Measurements from ENCODE around the gene NOC2L. TPM values are rescaled to one million over a fixed set of nuclear protein-coding genes. Genes with fewer than 3 reads are reported as not detected.

The NOC2L gene
- total RNA-seq, 1 donor from 2014 or later = 39.6 TPM

DNA sequence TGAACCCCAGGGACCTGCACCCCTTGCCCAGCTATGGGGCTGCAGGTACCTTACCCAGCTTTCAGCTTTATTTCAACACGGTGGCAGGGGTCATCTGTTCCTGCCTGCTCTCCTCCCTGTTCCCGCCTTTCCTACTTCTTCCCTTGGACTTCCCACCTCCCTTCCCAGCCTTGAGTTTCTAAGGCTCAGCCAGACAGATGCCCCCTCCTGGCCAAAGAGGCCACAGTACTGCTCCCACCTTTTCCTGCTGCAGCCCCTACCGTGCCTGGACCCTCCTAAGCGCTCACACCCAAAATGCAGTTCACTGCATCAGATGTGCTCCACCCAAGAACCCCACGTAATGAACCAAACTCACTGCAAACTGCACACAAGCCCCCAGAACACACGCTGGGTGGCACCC lies 7.7 kb downstream of the NOC2L start:
- Histone ChIP-seq H3K9ac (no peak overlapping the region), H4K20me1 (ENCODE audit: low read depth) (peaks cover 62% of the 10 kb centered on the region), H3F3A (ENCODE audit: low read depth) (no peaks in the 10 kb centered on the region), H3K9me3 (ENCODE audit: low read depth) (no peaks in the 10 kb centered on the region), H3K27ac (no peak overlapping the region), H3K36me3 (no peaks in the 10 kb centered on the region), H3K4me3 (no peak overlapping the region), H3K79me2 (ENCODE audit: low read depth) (no peaks in the 10 kb centered on the region), H3K4me2 (no peak overlapping the region), H2AFZ (replicated peaks) (no peak overlapping the region), H3K27me3 (no peaks in the 10 kb centered on the region), H3K4me1 (no peaks in the 10 kb centered on the region)
- H3K27ac Mint-ChIP-seq = no peak overlapping the region
- TF ChIP-seq EZH2 (IDR thresholded peaks at IDR 0.05) (no peak), EZH2phosphoT487 (IDR thresholded peaks at IDR 0.05) (no peak)
- TF ChIP-seq, protein P1, sequence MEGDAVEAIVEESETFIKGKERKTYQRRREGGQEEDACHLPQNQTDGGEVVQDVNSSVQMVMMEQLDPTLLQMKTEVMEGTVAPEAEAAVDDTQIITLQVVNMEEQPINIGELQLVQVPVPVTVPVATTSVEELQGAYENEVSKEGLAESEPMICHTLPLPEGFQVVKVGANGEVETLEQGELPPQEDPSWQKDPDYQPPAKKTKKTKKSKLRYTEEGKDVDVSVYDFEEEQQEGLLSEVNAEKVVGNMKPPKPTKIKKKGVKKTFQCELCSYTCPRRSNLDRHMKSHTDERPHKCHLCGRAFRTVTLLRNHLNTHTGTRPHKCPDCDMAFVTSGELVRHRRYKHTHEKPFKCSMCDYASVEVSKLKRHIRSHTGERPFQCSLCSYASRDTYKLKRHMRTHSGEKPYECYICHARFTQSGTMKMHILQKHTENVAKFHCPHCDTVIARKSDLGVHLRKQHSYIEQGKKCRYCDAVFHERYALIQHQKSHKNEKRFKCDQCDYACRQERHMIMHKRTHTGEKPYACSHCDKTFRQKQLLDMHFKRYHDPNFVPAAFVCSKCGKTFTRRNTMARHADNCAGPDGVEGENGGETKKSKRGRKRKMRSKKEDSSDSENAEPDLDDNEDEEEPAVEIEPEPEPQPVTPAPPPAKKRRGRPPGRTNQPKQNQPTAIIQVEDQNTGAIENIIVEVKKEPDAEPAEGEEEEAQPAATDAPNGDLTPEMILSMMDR (IDR thresholded peaks at IDR 0.05) = peak; percentile 52
- no peaks in the 10 kb centered on the region for H3K9me3 Mint-ChIP-seq
- H3K4me3 Mint-ChIP-seq = peak overlapping the region; percentile 44
- peaks cover 32% of the 10 kb centered on the region for H3K36me3 Mint-ChIP-seq
- DNase-seq (ENCODE audit: low spot score) = peak; percentile 58
- H3K27me3 Mint-ChIP-seq (ENCODE audit: insufficient read depth, low read depth) = peaks cover 9% of the 10 kb centered on the region
- peaks cover 3% of the 10 kb centered on the region for H3K4me1 Mint-ChIP-seq

DNA sequence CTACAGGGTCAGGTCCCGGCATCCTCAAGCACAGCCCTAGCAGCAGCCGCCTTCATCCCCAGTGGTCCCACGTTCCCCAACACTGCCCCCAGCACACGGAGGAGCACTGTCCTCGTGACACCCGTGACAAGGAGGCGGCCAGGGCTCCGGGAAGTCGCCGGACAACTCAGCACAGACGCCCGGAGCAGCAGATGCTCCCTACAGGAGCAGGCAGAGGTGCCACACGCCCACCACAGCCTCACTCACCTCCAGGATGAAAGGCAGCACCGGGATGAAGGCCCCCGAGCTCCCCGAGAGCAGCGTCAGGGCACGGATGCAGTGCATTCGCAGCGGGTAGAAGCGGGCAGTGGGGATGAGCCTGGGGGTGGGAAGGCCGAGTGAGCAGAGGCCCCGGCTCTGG lies 8.2 kb downstream of the NOC2L start:
- Mint-ChIP-seq H3K4me3 (peak overlapping the region; percentile 52), H3K27ac (no peak overlapping the region), H3K9me3 (no peaks in the 10 kb centered on the region), H3K4me1 (peaks cover 3% of the 10 kb centered on the region), H3K36me3 (peaks cover 34% of the 10 kb centered on the region), H3K27me3 (ENCODE audit: insufficient read depth, low read depth) (peaks cover 9% of the 10 kb centered on the region)
- Histone ChIP-seq H3K4me3 (no peak overlapping the region), H3F3A (ENCODE audit: low read depth) (no peaks in the 10 kb centered on the region), H3K27ac (no peak overlapping the region), H3K27me3 (no peaks in the 10 kb centered on the region), H3K4me2 (no peak overlapping the region), H3K9me3 (ENCODE audit: low read depth) (no peaks in the 10 kb centered on the region), H4K20me1 (ENCODE audit: low read depth) (peaks cover 64% of the 10 kb centered on the region), H2AFZ (replicated peaks) (no peak overlapping the region), H3K36me3 (no peaks in the 10 kb centered on the region), H3K9ac (no peak overlapping the region), H3K4me1 (no peaks in the 10 kb centered on the region), H3K79me2 (ENCODE audit: low read depth) (no peaks in the 10 kb centered on the region)
- no peak for DNase-seq (ENCODE audit: low spot score)
- TF ChIP-seq EZH2 (IDR thresholded peaks at IDR 0.05) = no peak
- TF ChIP-seq, protein P1 (IDR thresholded peaks at IDR 0.05) = no peak
- no peak for TF ChIP-seq EZH2phosphoT487 (IDR thresholded peaks at IDR 0.05)

DNA sequence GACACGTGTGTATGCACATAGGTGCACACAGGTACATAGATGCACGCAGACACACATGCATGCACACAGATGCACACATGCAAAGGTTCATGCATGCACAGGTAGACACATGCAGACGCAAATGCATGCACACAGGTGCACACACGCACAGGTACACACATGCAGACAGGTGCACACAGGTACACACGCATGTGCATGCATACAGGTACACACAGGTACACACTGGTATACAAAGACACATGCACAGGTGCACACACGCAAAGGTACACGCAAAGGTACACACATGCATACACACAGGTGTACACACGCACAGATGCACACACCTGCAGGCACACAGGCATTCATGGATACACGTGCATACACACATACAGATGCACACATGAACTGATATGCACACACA lies 8.8 kb downstream of the NOC2L start:
- Histone ChIP-seq H3K36me3 (no peaks in the 10 kb centered on the region), H3K27ac (no peak overlapping the region), H3K79me2 (ENCODE audit: low read depth) (no peaks in the 10 kb centered on the region), H3F3A (ENCODE audit: low read depth) (no peaks in the 10 kb centered on the region), H3K9ac (no peak overlapping the region), H3K9me3 (ENCODE audit: low read depth) (no peaks in the 10 kb centered on the region), H3K4me2 (no peak overlapping the region), H3K4me1 (no peaks in the 10 kb centered on the region), H2AFZ (replicated peaks) (no peak overlapping the region), H3K4me3 (no peak overlapping the region), H3K27me3 (no peaks in the 10 kb centered on the region), H4K20me1 (ENCODE audit: low read depth) (peaks cover 70% of the 10 kb centered on the region)
- H3K9me3 Mint-ChIP-seq = no peaks in the 10 kb centered on the region
- peaks cover 33% of the 10 kb centered on the region for H3K36me3 Mint-ChIP-seq
- peaks cover 9% of the 10 kb centered on the region for H3K27me3 Mint-ChIP-seq (ENCODE audit: insufficient read depth, low read depth)
- peak overlapping the region; percentile 52 for H3K4me3 Mint-ChIP-seq
- TF ChIP-seq, protein P1 (IDR thresholded peaks at IDR 0.05) = no peak
- no peak for DNase-seq (ENCODE audit: low spot score)
- no peak overlapping the region for H3K27ac Mint-ChIP-seq
- peaks cover 3% of the 10 kb centered on the region for H3K4me1 Mint-ChIP-seq

All from neural progenitor cell (in vitro differentiated cells).